Measurements from ENCODE around the gene AOPEP. TPM values are rescaled to one million over a fixed set of nuclear protein-coding genes. Genes with fewer than 3 reads are reported as not detected.

Gene AOPEP
- total RNA-seq, 4 donors from 2014 or later: 56.5 to 160 (median 103) TPM

- peak overlapping the region in 1 of 4 donors; percentile 26 for H3K4me3 ChIP-seq
- no peak for TF ChIP-seq CTCF (IDR thresholded peaks at IDR 0.05 in 4 of 5, conservative IDR thresholded peaks at IDR 0.05 in 1 of 5)
- TF ChIP-seq POLR2A (IDR thresholded peaks at IDR 0.05): no peak
- H3K9me3 ChIP-seq: no peaks in the 10 kb centered on the region
- H3K4me1 ChIP-seq: peaks cover 79 to 89% of the 10 kb centered on the region in 2 donors
- no peaks in the 10 kb centered on the region for H3K27me3 ChIP-seq
- ATAC-seq (no peak), DNase-seq (no peak)
- in situ Hi-C loops (cut with MboI; ENCODE audit: low sequenced_read_pairs in 4 of 4) (no loop called here), intact Hi-C loops (cut with DNase I; ENCODE audit: low total_unique reads) (loop anchor here (5.0 to 10.0 kb wide), 2 partner anchors 409 to 1878 kb away; no protein-coding TSS in a partner anchor)
- H3K27ac ChIP-seq: peak overlapping the region; percentile 87 to 96 (median 90)
- no peaks in the 10 kb centered on the region for H3K36me3 ChIP-seq
Observed at GRCh38 chr9:95095641-95096355, 369.3 kb downstream of the AOPEP start.

- in situ Hi-C loops (cut with MboI; ENCODE audit: low sequenced_read_pairs in 4 of 4): no loop called here
- DNase-seq: no peak
- TF ChIP-seq CTCF (IDR thresholded peaks at IDR 0.05 in 4 of 5, conservative IDR thresholded peaks at IDR 0.05 in 1 of 5) (no peak), POLR2A (IDR thresholded peaks at IDR 0.05) (no peak)
- H3K27me3 ChIP-seq: no peaks in the 10 kb centered on the region
- H3K4me3 ChIP-seq: no peak overlapping the region
- H3K27ac ChIP-seq: peak overlapping the region; percentile 87 to 96 (median 90)
- no peaks in the 10 kb centered on the region for H3K36me3 ChIP-seq
- no peak for ATAC-seq
- H3K4me1 ChIP-seq: peaks cover 78 to 83% of the 10 kb centered on the region in 2 donors
- intact Hi-C loops (cut with DNase I; ENCODE audit: low total_unique reads): loop anchor here (5.0 to 10.0 kb wide), 2 partner anchors 408 to 1879 kb away; no protein-coding TSS in a partner anchor
- no peaks in the 10 kb centered on the region for H3K9me3 ChIP-seq
Observed at GRCh38 chr9:95096381-95096780, 369.9 kb downstream of the AOPEP start.

- no peaks in the 10 kb centered on the region for H3K27me3 ChIP-seq
- H3K36me3 ChIP-seq: no peaks in the 10 kb centered on the region
- in situ Hi-C loops (cut with MboI; ENCODE audit: low sequenced_read_pairs in 4 of 4) (no loop called here), intact Hi-C loops (cut with DNase I; ENCODE audit: low total_unique reads) (loop anchor here (5.0 to 10.0 kb wide), 2 partner anchors 408 to 1880 kb away; no protein-coding TSS in a partner anchor)
- no peak for ATAC-seq
- peak in 1 of 2 donors; percentile 48 for DNase-seq
- H3K9me3 ChIP-seq: no peaks in the 10 kb centered on the region
- H3K4me3 ChIP-seq: no peak overlapping the region
- peak overlapping the region; percentile 87 to 96 (median 90) for H3K27ac ChIP-seq
- H3K4me1 ChIP-seq: peaks cover 78 to 81% of the 10 kb centered on the region in 2 donors
- TF ChIP-seq POLR2A (IDR thresholded peaks at IDR 0.05) (no peak), CTCF (IDR thresholded peaks at IDR 0.05 in 4 of 5, conservative IDR thresholded peaks at IDR 0.05 in 1 of 5) (peak in 1 of 5 experiments; percentile 17)
Observed at GRCh38 chr9:95096807-95097206, 370.3 kb downstream of the AOPEP start.

GRCh38 chr9:95097279-95097678 lies 370.8 kb downstream of the AOPEP start:
- intact Hi-C loops (cut with DNase I; ENCODE audit: low total_unique reads) (loop anchor here (5.0 to 10.0 kb wide), 2 partner anchors 408 to 1880 kb away; no protein-coding TSS in a partner anchor), in situ Hi-C loops (cut with MboI; ENCODE audit: low sequenced_read_pairs in 4 of 4) (no loop called here)
- Histone ChIP-seq H3K4me3 (no peak overlapping the region), H3K27ac (peak overlapping the region; percentile 87 to 96 (median 90)), H3K4me1 (peaks cover 78 to 81% of the 10 kb centered on the region in 2 donors), H3K36me3 (no peaks in the 10 kb centered on the region), H3K27me3 (no peaks in the 10 kb centered on the region), H3K9me3 (no peaks in the 10 kb centered on the region)
- ATAC-seq (no peak), DNase-seq (no peak)
- TF ChIP-seq CTCF (IDR thresholded peaks at IDR 0.05 in 4 of 5, conservative IDR thresholded peaks at IDR 0.05 in 1 of 5): no peak
- TF ChIP-seq POLR2A (IDR thresholded peaks at IDR 0.05): no peak
